Vagina (tissue), 2 donors: ENCODE measurements around the gene ACOX2.

ENCODE experiments used
- CTCF ChIP-seq, 3 experiments: fragments of 450-650 bp in 2 of 3; fragments of 200-600 bp in 1 of 3; sonication (generic) in 1 of 3; IDR thresholded peaks; one replicate each; pipeline ENCODE4 v1.5.1; 2017 to 2019; ENCODE audit warnings: antibody characterized with exemption in 3 of 3, mild to moderate bottlenecking in 2 of 3, moderate library complexity in 2 of 3
- POLR2A ChIP-seq, 2 donors: fragments of 450-650 bp; IDR thresholded peaks; one replicate each; pipeline ENCODE4 v1.6.1; 2017; ENCODE audit warnings: antibody characterized with exemption in 2 of 2, mild to moderate bottlenecking in 2 of 2, moderate library complexity in 2 of 2
- POLR2AphosphoS5 ChIP-seq, 2 donors: sonication (generic); formaldehyde crosslinking; IDR thresholded peaks; one replicate each; pipeline ENCODE4 v1.9.0; 2017; ENCODE audit warnings: antibody characterized with exemption in 2 of 2, mild to moderate bottlenecking in 2 of 2, low read depth in 1 of 2; ENCODE audit not compliant: insufficient read depth in 1 of 2

- TF ChIP-seq POLR2A (IDR thresholded peaks at IDR 0.05) (no peak), CTCF (IDR thresholded peaks at IDR 0.05) (no peak), POLR2AphosphoS5 (IDR thresholded peaks at IDR 0.05; ENCODE audit: insufficient read depth in 1 of 2, low read depth in 1 of 2) (no peak)
Observed at GRCh38 chr3:58514405-58514804, 22.6 kb downstream of the ACOX2 start.
